ENCODE results near the gene GBP7.
A peak's percentile ranks its signal among the peaks of the same experiment; 100 is the strongest.

GBP7 gene

DNA sequence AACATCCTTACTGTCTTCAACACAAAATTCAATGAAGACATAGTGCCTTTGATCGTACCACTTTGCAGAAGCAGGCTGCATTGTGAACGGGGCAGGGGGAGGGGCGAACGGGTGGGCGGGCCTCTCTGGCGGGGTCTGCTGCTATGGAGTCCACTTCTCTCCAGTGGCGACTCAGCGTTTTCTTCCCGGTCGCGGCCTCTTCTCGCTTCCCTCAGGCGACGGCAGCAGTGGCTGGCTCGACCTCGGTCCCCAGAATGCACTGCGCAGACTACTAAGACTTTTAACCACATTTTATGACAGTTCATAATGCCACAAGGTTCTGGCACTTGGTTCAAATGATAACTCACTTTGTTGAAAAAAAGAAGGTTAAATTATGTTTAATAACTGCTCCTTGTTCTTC lies 71.1 kb downstream of the GBP7 start:
- DNase-seq, result no peak

DNA sequence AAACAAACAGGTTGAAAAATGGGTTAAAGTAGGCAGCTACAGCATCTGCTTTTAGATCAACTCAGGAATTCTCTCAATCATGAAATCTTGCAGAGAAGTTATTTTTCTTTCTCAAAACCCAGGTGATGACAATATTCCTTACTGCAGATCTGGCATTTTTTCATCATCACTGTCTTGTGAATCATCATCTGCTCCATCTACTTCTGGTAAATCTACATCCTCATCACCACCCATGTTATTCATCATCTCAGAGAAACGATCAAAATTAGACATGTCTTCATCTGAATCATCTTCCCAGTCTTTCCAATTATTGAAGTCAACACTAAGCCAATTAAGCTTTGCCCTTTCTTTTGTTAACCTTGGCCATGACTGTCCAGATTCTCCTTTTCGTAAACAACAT lies 71.7 kb downstream of the GBP7 start:
- no peak for DNase-seq

- DNase-seq, result no peak
Measured at GRCh38 chr1:89102021-89102420, 73.8 kb downstream of the GBP7 start.

GRCh38 chr1:89100412-89100811 lies 75.4 kb downstream of the GBP7 start:
- no peak for DNase-seq

- DNase-seq, result no peak
Measured at GRCh38 chr1:89098857-89099256, 76.9 kb downstream of the GBP7 start.

GRCh38 chr1:89095737-89096136 lies 80.1 kb downstream of the GBP7 start:
- no peak for DNase-seq

- no peak for DNase-seq
Measured at GRCh38 chr1:89089962-89090361, 85.8 kb downstream of the GBP7 start.

GRCh38 chr1:89088572-89088971 lies 87.2 kb downstream of the GBP7 start:
- DNase-seq, result no peak

- no peak for DNase-seq
Measured at GRCh38 chr1:89087241-89087640, 88.6 kb downstream of the GBP7 start.

DNA sequence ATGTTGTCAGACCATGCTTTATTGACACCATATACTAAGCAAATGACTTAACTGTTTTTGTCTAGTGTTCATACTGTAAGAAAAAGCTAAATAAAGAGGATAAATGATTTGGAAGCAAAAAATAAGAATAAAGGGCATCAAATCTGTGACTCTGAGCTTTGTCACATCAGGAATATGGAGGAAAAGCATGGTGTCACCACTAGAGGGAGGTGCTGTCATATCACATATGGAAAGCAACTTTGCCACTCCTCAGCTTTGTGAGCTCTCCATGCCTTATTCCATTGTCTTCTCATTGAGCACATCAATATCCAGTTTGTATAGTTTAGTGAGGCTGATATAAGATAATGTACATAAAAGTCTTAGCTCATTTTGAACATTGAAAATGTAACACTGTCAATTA lies 90.0 kb downstream of the GBP7 start:
- DNase-seq, result peak; percentile 30

Measured in DMS153 (cell line).